ENCODE measurements around the gene RGS12.

DNA sequence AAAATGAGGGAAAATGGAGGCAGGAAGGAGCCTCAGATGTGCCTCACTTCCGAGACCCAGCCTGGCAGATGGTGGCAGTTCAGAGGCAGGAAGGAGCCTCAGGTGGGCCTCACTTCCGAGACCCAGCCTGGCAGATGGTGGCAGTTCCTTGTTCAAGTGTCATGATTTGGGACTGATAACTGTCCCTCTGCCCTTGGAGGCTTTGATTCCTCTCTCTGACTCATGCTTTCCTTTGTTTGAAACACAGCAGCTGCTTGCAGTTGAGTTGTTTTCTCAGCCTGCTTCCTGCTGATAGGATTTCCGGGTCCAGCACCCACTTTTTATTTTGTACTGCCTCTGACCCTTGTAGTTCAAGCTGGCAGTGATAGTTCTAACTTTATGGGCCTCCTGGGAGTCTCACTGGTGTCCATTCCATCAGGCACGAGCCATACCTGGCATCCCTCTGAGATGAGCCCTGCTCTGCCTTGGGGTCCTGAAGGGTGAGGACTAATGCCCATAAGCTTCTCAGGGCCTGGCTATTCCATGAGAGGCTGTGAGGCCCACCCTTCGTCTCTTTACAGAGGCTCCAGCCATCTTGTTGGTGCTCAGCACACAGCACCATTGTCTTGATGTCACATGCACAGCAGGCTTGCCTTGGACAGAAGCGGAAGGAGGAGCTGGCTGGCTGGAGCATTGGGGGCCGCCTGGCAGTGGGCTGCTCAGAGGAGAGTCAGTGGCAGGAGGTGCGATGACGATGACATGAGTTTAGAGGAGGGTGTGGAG lies 13.0 kb downstream of the RGS12 start:
- TF ChIP-seq TAF1 (IDR thresholded peaks at IDR 0.05; ENCODE audit: borderline replicate concordance, low read depth, low read length) (no peak), POLR2AphosphoS5 (IDR thresholded peaks at IDR 0.05; ENCODE audit: low read depth, low read length) (no peak)
